Osteoblast (primary cell): ENCODE data around the gene PIGQ. TPM values are rescaled to one million over a fixed set of nuclear protein-coding genes. Genes with fewer than 3 reads are reported as not detected.

Experiments used
- DNase-seq: peaks from one replicate; pipeline ENCODE4 v3.0.0; 2011; ENCODE audit warnings: low spot score, mixed read lengths; ENCODE audit not compliant: insufficient read length; ENCODE audit errors: missing footprints
- H2AFZ ChIP-seq: 2 replicates; pipeline ENCODE4 v1.6.0; 2011; ENCODE audit warnings: mild to moderate bottlenecking, low read length
- H3K27ac ChIP-seq: 2 replicates; pipeline ENCODE4 v1.5.1; 2011; ENCODE audit warnings: mild to moderate bottlenecking, low read depth, low read length, moderate library complexity
- H3K27me3 ChIP-seq: 2 replicates; pipeline ENCODE4 v1.6.0; 2012; ENCODE audit warnings: mild to moderate bottlenecking, control low read depth, inconsistent platforms, low read length, moderate library complexity; ENCODE audit not compliant: insufficient read depth
- H3K36me3 ChIP-seq: 2 replicates; pipeline ENCODE4 v1.5.1; 2011; ENCODE audit warnings: mild to moderate bottlenecking, low read length, control low read depth, moderate library complexity; ENCODE audit not compliant: insufficient read depth
- H3K4me1 ChIP-seq: 2 replicates; pipeline ENCODE4 v1.5.1; 2011; ENCODE audit warnings: mild to moderate bottlenecking, low read length, control low read depth, moderate library complexity; ENCODE audit not compliant: insufficient read depth
- H3K4me2 ChIP-seq: 2 replicates; pipeline ENCODE4 v1.6.0; 2011; ENCODE audit warnings: mild to moderate bottlenecking, low read length; ENCODE audit not compliant: insufficient read depth
- H3K4me3 ChIP-seq: fragments of 200-600 bp; sonication (generic); 3 replicates; pipeline ENCODE4 v1.5.1; 2012; ENCODE audit warnings: mild to moderate bottlenecking, low read length, inconsistent platforms; ENCODE audit not compliant: insufficient read depth
- H3K79me2 ChIP-seq: 2 replicates; pipeline ENCODE4 v1.6.0; 2012; ENCODE audit warnings: mild to moderate bottlenecking, low read length, control low read depth, inconsistent platforms; ENCODE audit not compliant: insufficient read depth
- H3K9me3 ChIP-seq: 2 replicates; pipeline ENCODE4 v1.5.1; 2011; ENCODE audit warnings: low read depth, low read length, control low read depth
- H4K20me1 ChIP-seq: 2 replicates; pipeline ENCODE4 v1.6.0; 2012; ENCODE audit warnings: mild to moderate bottlenecking, low read length, control low read depth; ENCODE audit not compliant: insufficient read depth
- total RNA-seq: library from RNA; depleted of rRNA; stranded (reverse); fragments of >200 nt; gene quantifications from 2 replicates; pipeline ENCODE4 v1.2.3, GENCODE V29; 2012
- TF ChIP-seq, protein P1 (sequence below): IDR thresholded peaks from 2 replicates; pipeline ENCODE4 v1.5.1; 2011; ENCODE audit warnings: mild to moderate bottlenecking, low read depth, low read length, moderate library complexity; ENCODE audit errors: extremely low read depth

Gene PIGQ
- total RNA-seq, 1 donor = 29.0 TPM

- Histone ChIP-seq H3K4me2 (no peak overlapping the region), H4K20me1 (peaks cover 8% of the 10 kb centered on the region), H3K27ac (no peak overlapping the region), H3K4me3 (no peak overlapping the region), H3K27me3 (no peaks in the 10 kb centered on the region), H3K79me2 (no peaks in the 10 kb centered on the region), H3K9me3 (no peaks in the 10 kb centered on the region), H3K36me3 (no peaks in the 10 kb centered on the region), H2AFZ (no peak overlapping the region), H3K4me1 (no peaks in the 10 kb centered on the region)
- TF ChIP-seq, protein P1, sequence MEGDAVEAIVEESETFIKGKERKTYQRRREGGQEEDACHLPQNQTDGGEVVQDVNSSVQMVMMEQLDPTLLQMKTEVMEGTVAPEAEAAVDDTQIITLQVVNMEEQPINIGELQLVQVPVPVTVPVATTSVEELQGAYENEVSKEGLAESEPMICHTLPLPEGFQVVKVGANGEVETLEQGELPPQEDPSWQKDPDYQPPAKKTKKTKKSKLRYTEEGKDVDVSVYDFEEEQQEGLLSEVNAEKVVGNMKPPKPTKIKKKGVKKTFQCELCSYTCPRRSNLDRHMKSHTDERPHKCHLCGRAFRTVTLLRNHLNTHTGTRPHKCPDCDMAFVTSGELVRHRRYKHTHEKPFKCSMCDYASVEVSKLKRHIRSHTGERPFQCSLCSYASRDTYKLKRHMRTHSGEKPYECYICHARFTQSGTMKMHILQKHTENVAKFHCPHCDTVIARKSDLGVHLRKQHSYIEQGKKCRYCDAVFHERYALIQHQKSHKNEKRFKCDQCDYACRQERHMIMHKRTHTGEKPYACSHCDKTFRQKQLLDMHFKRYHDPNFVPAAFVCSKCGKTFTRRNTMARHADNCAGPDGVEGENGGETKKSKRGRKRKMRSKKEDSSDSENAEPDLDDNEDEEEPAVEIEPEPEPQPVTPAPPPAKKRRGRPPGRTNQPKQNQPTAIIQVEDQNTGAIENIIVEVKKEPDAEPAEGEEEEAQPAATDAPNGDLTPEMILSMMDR = no peak
- no peak for DNase-seq
Measured at GRCh38 chr16:578232-578869, 8.6 kb downstream of the PIGQ start.

- Histone ChIP-seq H3K27me3 (no peaks in the 10 kb centered on the region), H3K79me2 (no peaks in the 10 kb centered on the region), H3K36me3 (no peaks in the 10 kb centered on the region), H3K4me3 (no peak overlapping the region), H3K27ac (no peak overlapping the region), H3K4me1 (no peaks in the 10 kb centered on the region), H2AFZ (no peak overlapping the region), H4K20me1 (peaks cover 8% of the 10 kb centered on the region), H3K9me3 (no peaks in the 10 kb centered on the region), H3K4me2 (peak overlapping the region; percentile 63)
- TF ChIP-seq, protein P1 = peak; percentile 65
- peak; percentile 99 for DNase-seq
Measured at GRCh38 chr16:578870-579405, 9.2 kb downstream of the PIGQ start.

GRCh38 chr16:580141-580945 lies 10.6 kb downstream of the PIGQ start:
- TF ChIP-seq, protein P1 = no peak
- H2AFZ ChIP-seq = no peak overlapping the region
- H3K36me3 ChIP-seq = no peaks in the 10 kb centered on the region
- H3K4me2 ChIP-seq = no peak overlapping the region
- H3K9me3 ChIP-seq = no peaks in the 10 kb centered on the region
- no peaks in the 10 kb centered on the region for H3K27me3 ChIP-seq
- H3K4me3 ChIP-seq = no peak overlapping the region
- no peak overlapping the region for H3K27ac ChIP-seq
- H3K4me1 ChIP-seq = no peaks in the 10 kb centered on the region
- DNase-seq = peak; percentile 74
- H3K79me2 ChIP-seq = no peaks in the 10 kb centered on the region
- peaks cover 3% of the 10 kb centered on the region for H4K20me1 ChIP-seq

GRCh38 chr16:580946-581498 lies 11.3 kb downstream of the PIGQ start:
- Histone ChIP-seq H3K27me3 (no peaks in the 10 kb centered on the region), H3K9me3 (no peaks in the 10 kb centered on the region), H3K79me2 (no peaks in the 10 kb centered on the region), H3K27ac (no peak overlapping the region), H3K36me3 (no peaks in the 10 kb centered on the region), H3K4me3 (no peak overlapping the region), H2AFZ (no peak overlapping the region), H3K4me2 (no peak overlapping the region), H4K20me1 (peaks cover 3% of the 10 kb centered on the region), H3K4me1 (peaks cover 6% of the 10 kb centered on the region)
- peak; percentile 79 for DNase-seq
- TF ChIP-seq, protein P1 = no peak
